ENCODE results near the gene ZNF280D.

ZNF280D gene

GRCh38 chr15:56765251-56765650 is 31.9 kb upstream of the ZNF280D start:
- Histone ChIP-seq H3K9me3 (replicated peaks in 1 of 2; ENCODE audit: control insufficient read depth in 2 of 2, insufficient read depth in 1 of 2, low read depth in 1 of 2, low read length in 2 of 2) (no peaks in the 10 kb centered on the region), H2BK120ac (ENCODE audit: low read depth, low read length) (no peak overlapping the region), H3K14ac (ENCODE audit: low read length) (peak overlapping the region; percentile 38), H3K18ac (ENCODE audit: low read length) (no peak overlapping the region), H4K91ac (ENCODE audit: low read depth, low read length, poor library complexity) (no peak overlapping the region), H3K79me1 (ENCODE audit: low read depth, low read length) (peaks cover 1% of the 10 kb centered on the region), H2AK5ac (ENCODE audit: low read depth, low read length) (no peak overlapping the region), H4K8ac (ENCODE audit: low read depth, low read length) (no peak overlapping the region), H3K27ac (replicated peaks; ENCODE audit: low read length) (no peak overlapping the region), H3K4me2 (ENCODE audit: insufficient read depth, low read length, poor library complexity, severe bottlenecking) (no peak overlapping the region), H3K23ac (ENCODE audit: low read depth, low read length, poor library complexity) (no peak overlapping the region), H2BK12ac (ENCODE audit: low read length) (no peak overlapping the region), H2BK15ac (ENCODE audit: low read length) (no peak overlapping the region), H3K27me3 (ENCODE audit: control insufficient read depth in 3 of 3, insufficient read depth in 3 of 3, low read depth in 1 of 3, low read length in 3 of 3) (no peaks in the 10 kb centered on the region), H3K9ac (ENCODE audit: low read depth, low read length, poor library complexity) (no peak overlapping the region), H3K4me1 (ENCODE audit: control insufficient read depth in 2 of 2, insufficient read depth in 1 of 2, low read depth in 1 of 2, low read length in 2 of 2) (no peaks in the 10 kb centered on the region), H2AFZ (ENCODE audit: low read length) (no peak overlapping the region), H3K36me3 (replicated peaks in 1 of 2; ENCODE audit: control insufficient read depth in 2 of 2, insufficient read depth in 2 of 2, low read length in 2 of 2) (no peaks in the 10 kb centered on the region), H3K4ac (ENCODE audit: low read length) (no peak overlapping the region), H3K4me3 (ENCODE audit: low read length in 2 of 2) (no peak overlapping the region), H2BK5ac (ENCODE audit: low read length) (no peak overlapping the region)
- DNase-seq (ENCODE audit: low spot score) = no peak

DNA sequence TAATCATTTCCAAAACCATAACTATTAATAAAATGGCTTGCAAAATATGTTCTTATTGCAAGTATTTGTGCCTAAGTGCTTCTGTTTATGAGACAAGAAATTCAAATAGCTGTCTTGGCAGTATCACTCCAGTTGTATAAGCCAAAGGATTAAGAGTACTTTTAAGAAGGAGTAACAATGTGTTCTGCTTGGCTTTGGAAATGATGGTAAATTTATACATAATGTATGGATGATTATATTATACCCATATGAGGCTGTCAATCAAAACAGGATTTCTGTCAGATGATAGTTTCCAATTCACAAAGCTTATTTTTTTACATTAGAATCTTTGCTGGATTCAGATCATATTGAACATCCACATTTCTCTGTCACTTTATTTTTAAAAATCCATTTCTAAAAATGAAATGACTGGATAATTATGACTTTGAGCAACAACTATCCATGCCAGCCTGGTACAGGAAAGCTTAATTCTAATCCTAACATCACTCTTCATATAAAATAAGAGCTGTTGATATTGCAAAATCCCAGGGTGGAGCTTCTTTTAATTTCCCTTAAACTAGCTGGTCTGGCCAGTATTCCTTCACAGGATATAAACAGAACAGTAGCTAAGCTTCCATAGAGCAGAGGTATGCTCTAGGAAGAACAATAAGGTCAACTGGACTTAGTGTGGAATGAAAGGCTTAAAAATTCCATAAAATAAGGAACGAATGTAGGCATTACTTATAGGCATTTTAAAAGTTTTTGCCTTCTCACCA is 30.0 kb upstream of the ZNF280D start:
- Histone ChIP-seq H2BK5ac (ENCODE audit: low read length) (no peak overlapping the region), H2AFZ (ENCODE audit: low read length) (no peak overlapping the region), H3K23ac (ENCODE audit: low read depth, low read length, poor library complexity) (no peak overlapping the region), H3K27me3 (ENCODE audit: control insufficient read depth in 3 of 3, insufficient read depth in 3 of 3, low read depth in 1 of 3, low read length in 3 of 3) (no peaks in the 10 kb centered on the region), H3K9ac (ENCODE audit: low read depth, low read length, poor library complexity) (no peak overlapping the region), H2BK12ac (ENCODE audit: low read length) (no peak overlapping the region), H4K8ac (ENCODE audit: low read depth, low read length) (no peak overlapping the region), H2BK120ac (ENCODE audit: low read depth, low read length) (no peak overlapping the region), H2AK5ac (ENCODE audit: low read depth, low read length) (no peak overlapping the region), H3K27ac (replicated peaks; ENCODE audit: low read length) (no peak overlapping the region), H3K4me3 (ENCODE audit: low read length in 2 of 2) (no peak overlapping the region), H3K79me1 (ENCODE audit: low read depth, low read length) (peaks cover 1% of the 10 kb centered on the region), H3K4me2 (ENCODE audit: insufficient read depth, low read length, poor library complexity, severe bottlenecking) (no peak overlapping the region), H3K4me1 (ENCODE audit: control insufficient read depth in 2 of 2, insufficient read depth in 1 of 2, low read depth in 1 of 2, low read length in 2 of 2) (no peaks in the 10 kb centered on the region), H3K14ac (ENCODE audit: low read length) (no peak overlapping the region), H3K36me3 (replicated peaks in 1 of 2; ENCODE audit: control insufficient read depth in 2 of 2, insufficient read depth in 2 of 2, low read length in 2 of 2) (no peaks in the 10 kb centered on the region), H3K18ac (ENCODE audit: low read length) (no peak overlapping the region), H4K91ac (ENCODE audit: low read depth, low read length, poor library complexity) (no peak overlapping the region), H3K9me3 (replicated peaks in 1 of 2; ENCODE audit: control insufficient read depth in 2 of 2, insufficient read depth in 1 of 2, low read depth in 1 of 2, low read length in 2 of 2) (no peaks in the 10 kb centered on the region), H3K4ac (ENCODE audit: low read length) (no peak overlapping the region), H2BK15ac (ENCODE audit: low read length) (no peak overlapping the region)
- no peak for DNase-seq (ENCODE audit: low spot score)
- no CpG with 5 or more reads among the region's 1 CpG for WGBS, 2 donors (ENCODE audit: extremely low coverage in 2 of 2, insufficient read length in 2 of 2, insufficient replicate concordance in 1 of 2)

DNA sequence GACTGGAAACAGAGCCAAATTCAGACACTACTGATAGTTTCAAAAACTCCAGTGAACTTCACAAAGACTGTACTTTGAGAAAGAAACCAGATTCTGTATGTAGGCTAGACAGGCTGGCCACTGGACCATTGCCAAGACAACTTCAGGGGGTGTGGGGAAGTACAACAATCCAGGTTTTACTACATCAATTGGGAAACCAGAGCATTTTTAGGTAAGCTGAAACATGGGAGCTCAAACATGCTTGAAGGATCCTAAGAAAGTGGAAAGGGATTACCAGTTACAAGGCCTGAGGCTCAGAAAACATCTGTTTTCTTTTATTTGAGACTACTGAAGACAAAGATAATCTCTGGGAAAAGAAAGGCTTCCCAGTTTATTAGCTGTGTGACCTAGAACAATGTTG is 26.9 kb upstream of the ZNF280D start:
- Histone ChIP-seq H2BK12ac (ENCODE audit: low read length) (no peak overlapping the region), H2BK120ac (ENCODE audit: low read depth, low read length) (no peak overlapping the region), H3K36me3 (replicated peaks in 1 of 2; ENCODE audit: control insufficient read depth in 2 of 2, insufficient read depth in 2 of 2, low read length in 2 of 2) (no peaks in the 10 kb centered on the region), H3K9ac (ENCODE audit: low read depth, low read length, poor library complexity) (no peak overlapping the region), H3K14ac (ENCODE audit: low read length) (no peak overlapping the region), H3K18ac (ENCODE audit: low read length) (no peak overlapping the region), H2BK15ac (ENCODE audit: low read length) (no peak overlapping the region), H3K27me3 (ENCODE audit: control insufficient read depth in 3 of 3, insufficient read depth in 3 of 3, low read depth in 1 of 3, low read length in 3 of 3) (no peaks in the 10 kb centered on the region), H3K23ac (ENCODE audit: low read depth, low read length, poor library complexity) (no peak overlapping the region), H3K4me3 (ENCODE audit: low read length in 2 of 2) (no peak overlapping the region), H2BK5ac (ENCODE audit: low read length) (no peak overlapping the region), H4K8ac (ENCODE audit: low read depth, low read length) (no peak overlapping the region), H3K4me1 (ENCODE audit: control insufficient read depth in 2 of 2, insufficient read depth in 1 of 2, low read depth in 1 of 2, low read length in 2 of 2) (no peaks in the 10 kb centered on the region), H2AK5ac (ENCODE audit: low read depth, low read length) (no peak overlapping the region), H3K4ac (ENCODE audit: low read length) (no peak overlapping the region), H3K4me2 (ENCODE audit: insufficient read depth, low read length, poor library complexity, severe bottlenecking) (no peak overlapping the region), H2AFZ (ENCODE audit: low read length) (no peak overlapping the region), H3K27ac (replicated peaks; ENCODE audit: low read length) (no peak overlapping the region), H3K9me3 (replicated peaks in 1 of 2; ENCODE audit: control insufficient read depth in 2 of 2, insufficient read depth in 1 of 2, low read depth in 1 of 2, low read length in 2 of 2) (no peaks in the 10 kb centered on the region), H3K79me1 (ENCODE audit: low read depth, low read length) (peaks cover 1% of the 10 kb centered on the region), H4K91ac (ENCODE audit: low read depth, low read length, poor library complexity) (no peak overlapping the region)
- DNase-seq (ENCODE audit: low spot score) = no peak

DNA sequence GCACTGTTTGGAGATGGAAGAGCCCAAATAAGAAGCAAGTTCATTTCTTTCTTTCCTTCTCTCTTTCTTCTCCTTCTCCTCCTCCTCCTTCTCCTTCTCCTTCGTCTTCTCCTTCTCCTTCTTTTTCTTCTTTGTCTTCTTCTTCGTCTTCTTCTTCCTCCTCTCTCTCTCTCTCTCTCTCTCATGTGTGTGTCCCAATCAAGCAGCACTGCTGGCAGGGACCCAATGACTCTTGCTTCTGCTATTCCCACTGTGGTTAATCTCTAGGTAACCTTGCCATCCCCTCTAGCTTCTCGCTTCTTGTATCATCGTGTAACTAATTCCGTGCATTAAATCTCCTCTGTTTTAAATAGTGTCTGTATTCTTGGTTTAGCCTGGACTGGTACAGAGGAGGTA is 26.1 kb upstream of the ZNF280D start:
- Histone ChIP-seq H3K79me1 (ENCODE audit: low read depth, low read length) (no peaks in the 10 kb centered on the region), H3K14ac (ENCODE audit: low read length) (no peak overlapping the region), H4K91ac (ENCODE audit: low read depth, low read length, poor library complexity) (no peak overlapping the region), H3K4ac (ENCODE audit: low read length) (no peak overlapping the region), H4K8ac (ENCODE audit: low read depth, low read length) (no peak overlapping the region), H2BK15ac (ENCODE audit: low read length) (no peak overlapping the region), H3K18ac (ENCODE audit: low read length) (no peak overlapping the region), H2BK5ac (ENCODE audit: low read length) (no peak overlapping the region), H2BK12ac (ENCODE audit: low read length) (no peak overlapping the region), H3K36me3 (replicated peaks in 1 of 2; ENCODE audit: control insufficient read depth in 2 of 2, insufficient read depth in 2 of 2, low read length in 2 of 2) (no peaks in the 10 kb centered on the region), H3K4me2 (ENCODE audit: insufficient read depth, low read length, poor library complexity, severe bottlenecking) (no peak overlapping the region), H3K9me3 (replicated peaks in 1 of 2; ENCODE audit: control insufficient read depth in 2 of 2, insufficient read depth in 1 of 2, low read depth in 1 of 2, low read length in 2 of 2) (no peaks in the 10 kb centered on the region), H3K4me1 (ENCODE audit: control insufficient read depth in 2 of 2, insufficient read depth in 1 of 2, low read depth in 1 of 2, low read length in 2 of 2) (no peaks in the 10 kb centered on the region), H3K23ac (ENCODE audit: low read depth, low read length, poor library complexity) (no peak overlapping the region), H2AFZ (ENCODE audit: low read length) (no peak overlapping the region), H3K27me3 (ENCODE audit: control insufficient read depth in 3 of 3, insufficient read depth in 3 of 3, low read depth in 1 of 3, low read length in 3 of 3) (no peaks in the 10 kb centered on the region), H2BK120ac (ENCODE audit: low read depth, low read length) (no peak overlapping the region), H3K4me3 (ENCODE audit: low read length in 2 of 2) (no peak overlapping the region), H3K27ac (replicated peaks; ENCODE audit: low read length) (no peak overlapping the region), H2AK5ac (ENCODE audit: low read depth, low read length) (no peak overlapping the region), H3K9ac (ENCODE audit: low read depth, low read length, poor library complexity) (no peak overlapping the region)
- no CpG with 5 or more reads among the region's 5 CpGs for WGBS, 2 donors (ENCODE audit: extremely low coverage in 2 of 2, insufficient read length in 2 of 2, insufficient replicate concordance in 1 of 2)
- DNase-seq (ENCODE audit: low spot score) = no peak
